GM18526 (cell line): Measurements from ENCODE around the gene SPOPL.

Experiments
- POLR2A ChIP-seq: IDR thresholded peaks from 3 replicates; pipeline ENCODE4 v1.6.1; 2011; ENCODE audit not compliant: insufficient read length; ENCODE audit errors: extremely low read depth

The SPOPL gene

DNA sequence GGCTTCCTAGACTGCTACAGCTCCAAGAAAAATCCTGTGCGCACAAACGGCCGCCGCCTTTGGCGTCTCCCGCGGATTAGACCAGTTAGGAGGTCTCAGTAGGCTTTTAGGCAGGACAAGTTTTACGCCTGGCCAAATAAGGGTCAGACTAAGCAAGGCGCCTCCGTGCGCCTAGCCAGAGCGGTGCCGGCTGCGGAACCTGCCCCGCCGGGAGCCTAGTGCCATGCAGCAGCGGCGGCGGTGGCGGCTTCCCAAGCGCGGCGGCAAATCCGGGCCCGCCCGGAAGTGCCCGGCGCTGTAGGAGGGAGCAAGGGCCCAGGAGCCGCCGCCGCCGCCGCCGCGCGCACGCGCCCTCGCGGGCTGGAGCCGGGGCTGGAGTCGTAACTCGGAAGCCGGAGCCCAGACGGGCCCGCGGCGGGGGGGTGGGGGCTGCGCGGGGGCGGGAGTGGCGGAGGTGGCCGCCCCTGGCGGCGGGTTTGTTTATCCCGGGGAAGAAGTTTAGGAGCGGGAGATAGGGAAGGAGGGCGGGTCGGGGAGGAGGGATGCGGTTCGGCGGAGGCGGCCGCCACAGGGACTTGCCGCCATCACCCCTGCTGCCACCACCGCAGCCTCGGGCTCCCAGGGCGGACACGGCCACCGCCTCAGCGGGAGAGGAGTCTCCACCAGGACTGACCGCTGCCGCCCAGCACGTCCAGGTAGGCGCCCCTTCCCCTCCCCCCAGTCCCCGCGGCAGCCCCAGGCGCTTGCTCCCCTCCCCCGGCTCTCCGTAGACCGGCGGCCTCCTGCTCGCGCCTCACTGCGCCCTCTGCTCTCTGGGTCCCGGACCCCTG, at the start of gene SPOPL:
SPOPL (plus strand) TSS at position 346 of the 830 bp plus-strand sequence. CDS start 48,447 bp downstream, outside the sequence.
- peak; percentile 86 for TF ChIP-seq POLR2A

DNA sequence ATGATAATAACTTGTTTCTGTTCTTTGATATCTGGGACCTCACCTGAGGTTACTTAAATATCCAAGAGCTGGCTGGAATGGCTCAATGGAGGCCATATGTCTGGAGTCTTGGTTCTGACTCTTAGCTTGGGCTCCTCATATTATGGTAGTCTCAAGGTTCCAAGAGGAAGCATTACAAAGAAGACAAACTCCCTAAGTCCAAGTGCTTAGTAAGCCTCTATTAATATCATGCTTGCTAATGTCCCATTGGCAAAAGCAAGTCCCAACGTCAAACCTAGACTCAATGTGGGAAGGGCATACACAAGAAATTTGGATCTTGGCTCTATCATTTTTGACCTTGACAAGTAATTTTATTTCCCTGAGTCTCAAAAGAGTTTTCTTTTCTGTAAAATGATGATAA, 49.2 kb upstream of the SPOPL start:
- TF ChIP-seq POLR2A = no peak

DNA sequence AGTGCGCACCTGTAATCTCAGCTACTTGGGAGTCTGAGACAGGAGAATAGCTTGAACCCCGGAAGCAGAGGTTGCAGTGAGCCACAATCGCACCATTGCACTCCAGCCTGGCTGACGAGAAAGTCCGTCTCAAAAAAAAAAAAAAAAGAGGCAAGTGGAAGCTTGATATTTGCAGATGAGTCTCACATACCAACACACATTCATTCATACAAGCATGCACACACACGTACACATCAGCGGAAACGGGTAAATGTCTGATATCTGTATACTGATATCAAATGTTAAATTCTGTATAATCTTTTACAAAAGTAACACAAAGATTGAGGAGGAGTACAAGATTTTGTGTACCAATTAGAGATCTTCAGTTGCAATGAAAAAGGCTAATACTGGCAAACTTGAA, 47.8 kb upstream of the SPOPL start:
- TF ChIP-seq POLR2A = no peak

DNA sequence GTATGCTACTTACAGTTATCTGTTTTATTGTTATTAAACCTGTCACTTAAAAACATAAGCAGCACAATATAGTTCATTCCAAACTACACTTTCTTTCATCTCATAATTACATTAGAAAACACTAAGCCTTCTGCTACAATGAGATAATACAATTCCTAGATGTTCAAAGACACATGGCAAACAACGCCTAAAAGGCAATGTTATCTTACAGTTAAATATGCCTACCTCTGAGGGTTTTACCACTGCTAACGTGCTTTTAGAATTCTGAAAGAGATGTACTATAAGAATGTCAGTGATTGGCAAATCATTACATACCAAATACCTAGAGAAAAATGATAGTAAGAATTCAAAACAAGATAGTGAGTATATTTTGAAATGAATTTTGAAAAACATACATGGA, 46.8 kb upstream of the SPOPL start:
- TF ChIP-seq POLR2A = no peak

DNA sequence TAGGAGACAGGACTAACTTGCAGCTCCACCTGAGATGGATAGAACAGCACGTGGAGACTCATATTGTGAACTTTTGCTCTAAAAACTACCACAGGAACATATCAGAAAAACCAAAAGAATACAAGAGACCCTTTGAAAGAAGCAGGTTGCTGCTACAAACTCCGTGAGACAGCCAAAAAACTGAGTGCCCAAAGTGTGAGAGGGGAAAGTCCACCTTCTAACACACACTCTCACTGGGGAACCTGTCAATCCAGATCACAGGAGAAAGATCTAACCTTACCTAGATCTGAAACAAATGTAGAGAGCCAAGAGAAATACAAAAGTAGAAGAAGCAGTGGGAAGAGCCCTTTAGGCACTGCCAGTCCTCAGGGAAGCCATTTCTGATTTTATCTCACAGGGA, 46.3 kb upstream of the SPOPL start:
- no peak for TF ChIP-seq POLR2A

DNA sequence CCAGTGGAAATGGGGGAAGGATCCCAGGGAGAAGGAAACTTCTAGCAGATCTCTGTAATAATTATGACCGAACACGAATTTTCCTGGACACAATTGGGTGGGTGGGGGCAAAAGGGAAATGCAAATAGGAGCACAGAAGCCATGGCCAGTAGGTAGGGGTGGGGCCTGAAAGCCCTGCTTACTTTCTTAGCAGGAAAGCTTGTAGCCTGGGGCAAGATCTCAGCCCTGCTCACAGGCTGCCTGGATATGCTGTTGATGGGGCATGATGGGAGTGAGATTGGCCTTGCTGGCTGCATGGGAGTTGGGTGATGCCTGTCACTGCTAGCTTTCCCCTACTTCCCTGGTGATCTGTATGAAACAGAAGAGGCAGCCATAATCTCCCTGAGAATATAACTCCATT, 45.9 kb upstream of the SPOPL start:
- no peak for TF ChIP-seq POLR2A

DNA sequence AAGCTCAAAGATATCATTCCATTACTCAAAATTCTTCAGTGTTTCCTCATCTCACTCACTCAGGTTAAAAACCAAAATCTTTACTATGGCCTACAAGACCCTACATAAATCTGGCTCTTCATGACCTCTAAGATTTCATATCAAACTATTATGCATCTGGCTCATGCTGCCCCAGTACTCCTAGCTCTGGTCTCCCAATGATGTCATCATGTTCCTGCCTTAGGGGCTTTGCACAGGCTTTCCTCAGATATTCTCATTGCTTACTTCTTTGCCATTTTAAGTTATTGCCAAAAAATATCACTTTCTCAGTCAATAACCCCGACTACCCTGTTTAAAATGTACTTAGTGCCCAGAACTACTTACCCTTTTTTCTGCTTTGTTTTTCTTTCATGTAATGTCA, 33.0 kb upstream of the SPOPL start:
- TF ChIP-seq POLR2A = no peak

DNA sequence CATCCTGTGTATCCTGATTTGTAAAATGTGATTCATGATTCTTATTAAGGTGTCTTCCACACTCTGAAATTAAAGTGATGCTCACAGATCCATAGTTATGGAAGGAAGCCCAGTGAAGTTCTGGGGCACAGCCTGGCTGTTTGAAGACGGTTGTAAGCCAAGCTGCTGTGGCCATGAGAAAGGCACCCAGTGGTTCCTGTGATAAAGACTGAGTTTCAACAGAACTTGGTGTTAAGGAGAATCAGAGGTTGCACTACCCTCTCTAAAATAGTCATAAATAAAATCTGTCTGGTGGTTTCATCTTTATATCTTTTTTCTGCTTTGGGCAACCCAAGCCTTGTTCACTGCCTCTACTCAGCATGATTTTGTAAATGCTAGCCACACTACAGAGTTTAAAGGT, 32.2 kb upstream of the SPOPL start:
- no peak for TF ChIP-seq POLR2A

DNA sequence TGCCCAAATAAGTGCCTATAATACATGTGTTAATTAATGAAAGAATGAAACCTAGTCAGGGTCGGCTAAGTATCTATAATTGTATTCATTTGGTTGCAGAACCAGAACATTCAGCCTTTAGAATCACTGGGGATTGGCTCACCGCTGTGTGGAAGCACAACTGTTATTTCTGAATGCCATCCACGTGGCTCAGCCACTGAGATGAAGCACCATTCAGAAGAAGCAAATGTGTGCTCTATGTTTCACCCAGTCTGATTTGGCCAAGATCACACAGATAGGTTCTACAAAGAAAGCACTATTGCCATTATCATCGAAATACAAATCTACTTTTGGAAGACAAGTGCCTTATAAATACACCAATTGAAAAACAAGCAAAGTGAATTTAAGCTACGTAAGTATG, 30.6 kb upstream of the SPOPL start:
- no peak for TF ChIP-seq POLR2A

DNA sequence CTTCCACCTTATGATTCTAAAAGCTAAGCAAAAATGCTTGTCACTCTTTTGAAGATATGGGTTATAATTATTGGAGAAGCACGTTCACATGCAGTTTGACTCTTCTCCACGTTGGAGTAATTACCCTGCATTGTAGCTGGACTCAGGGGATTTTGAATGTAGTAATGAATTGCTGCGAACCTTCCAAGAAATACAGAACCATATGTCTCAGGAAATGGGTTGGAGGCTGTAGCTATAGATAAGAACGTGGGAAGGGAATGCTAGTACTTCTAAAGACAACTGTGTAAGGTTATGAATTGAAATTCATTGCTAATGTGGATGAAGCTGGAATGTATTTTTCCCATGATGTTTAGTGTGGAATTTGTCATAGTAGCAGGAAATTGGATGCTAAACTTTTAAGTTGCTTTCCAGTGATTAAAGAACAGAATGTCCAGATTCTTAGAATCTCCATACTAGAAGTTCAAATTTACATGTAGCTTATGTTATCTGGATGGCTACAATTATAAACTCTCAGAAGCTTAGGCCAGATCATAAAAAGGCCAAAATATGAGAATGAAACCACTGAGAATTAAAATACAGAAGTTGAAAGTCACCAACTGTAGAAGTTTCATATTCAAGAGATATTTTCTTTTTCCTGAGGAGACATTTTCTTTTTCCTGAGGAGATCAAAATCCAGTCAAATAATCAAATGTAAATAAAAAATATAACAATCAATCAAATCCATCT, 27.3 kb upstream of the SPOPL start:
- no peak for TF ChIP-seq POLR2A

DNA sequence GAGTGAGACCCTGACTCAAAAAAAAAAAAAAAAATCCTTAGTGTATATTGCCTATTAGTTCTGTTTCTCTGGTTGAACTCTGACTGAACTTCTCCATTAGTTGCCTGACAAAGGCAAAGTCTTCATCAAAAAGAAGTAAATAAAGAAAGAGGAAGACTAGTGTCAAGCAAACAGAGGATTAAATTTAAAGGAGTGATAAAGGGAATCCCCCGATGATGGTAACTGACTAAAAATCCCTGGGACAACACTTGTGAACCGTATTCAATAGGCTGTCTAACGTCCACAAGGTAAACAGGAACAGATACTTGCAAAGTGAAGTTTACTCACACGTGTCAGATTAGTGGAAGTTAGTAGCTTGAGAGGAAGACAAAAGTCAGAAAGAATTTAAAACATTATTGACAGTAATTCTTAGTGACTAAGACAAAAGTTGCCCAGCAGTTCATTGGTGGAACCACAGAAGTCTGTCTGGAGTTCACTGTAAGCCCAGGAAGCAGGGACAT, 26.2 kb upstream of the SPOPL start:
- TF ChIP-seq POLR2A = no peak

DNA sequence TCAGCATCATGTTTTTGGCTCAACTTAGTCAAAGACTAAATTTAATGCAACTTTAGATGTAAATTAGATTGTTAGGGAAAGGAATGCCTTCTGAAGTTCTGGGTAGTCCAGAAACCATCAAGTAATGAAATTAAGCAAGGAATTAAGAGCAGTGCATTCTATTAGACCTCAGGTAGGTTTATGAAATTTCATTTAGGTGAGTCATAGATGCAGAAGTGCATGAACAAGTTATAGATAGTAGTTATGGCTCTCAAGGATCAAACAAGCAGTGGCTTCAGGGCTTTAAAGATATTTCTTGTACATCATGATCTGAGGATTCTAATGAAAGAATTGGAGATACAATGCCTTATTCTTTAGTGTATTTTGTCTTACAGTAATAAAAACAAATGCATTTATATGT, 25.4 kb upstream of the SPOPL start:
- no peak for TF ChIP-seq POLR2A

DNA sequence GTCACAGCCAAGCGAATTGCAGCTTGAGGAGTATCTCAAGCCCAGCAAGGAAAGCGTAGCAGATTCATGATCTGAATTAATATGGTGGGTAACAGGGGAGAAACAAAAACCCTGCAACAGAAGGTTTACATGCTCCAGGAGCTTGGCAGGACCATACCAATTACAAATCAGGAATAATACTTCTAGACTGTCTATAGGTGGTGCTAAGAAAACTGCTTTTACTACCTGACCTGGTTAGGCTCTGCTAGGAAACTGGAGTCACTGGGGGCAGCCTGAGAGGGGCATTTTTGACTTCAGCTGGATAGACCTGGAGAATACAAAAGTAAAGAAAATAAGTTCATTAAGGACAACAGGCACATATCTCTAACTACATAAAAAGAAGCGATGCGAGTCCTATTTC, 24.6 kb upstream of the SPOPL start:
- no peak for TF ChIP-seq POLR2A

DNA sequence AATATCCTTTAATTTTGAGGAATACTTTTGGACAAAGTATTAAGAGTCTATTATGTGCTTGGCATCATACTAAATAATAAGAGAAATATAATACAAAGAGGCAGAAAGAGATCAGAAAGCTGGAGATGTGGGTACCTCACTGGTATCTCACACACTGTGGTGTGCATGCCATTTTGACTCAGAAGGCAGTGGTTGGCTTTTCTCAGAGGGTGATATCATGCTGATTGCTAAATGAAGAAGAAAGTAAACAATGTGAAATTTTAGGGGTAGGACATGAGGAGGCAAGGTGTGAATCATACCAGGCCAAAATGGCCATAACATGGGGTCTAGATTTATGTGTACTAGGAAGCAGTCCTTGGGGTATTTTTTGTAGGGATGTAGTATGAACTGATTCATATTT, 16.6 kb upstream of the SPOPL start:
- no peak for TF ChIP-seq POLR2A

DNA sequence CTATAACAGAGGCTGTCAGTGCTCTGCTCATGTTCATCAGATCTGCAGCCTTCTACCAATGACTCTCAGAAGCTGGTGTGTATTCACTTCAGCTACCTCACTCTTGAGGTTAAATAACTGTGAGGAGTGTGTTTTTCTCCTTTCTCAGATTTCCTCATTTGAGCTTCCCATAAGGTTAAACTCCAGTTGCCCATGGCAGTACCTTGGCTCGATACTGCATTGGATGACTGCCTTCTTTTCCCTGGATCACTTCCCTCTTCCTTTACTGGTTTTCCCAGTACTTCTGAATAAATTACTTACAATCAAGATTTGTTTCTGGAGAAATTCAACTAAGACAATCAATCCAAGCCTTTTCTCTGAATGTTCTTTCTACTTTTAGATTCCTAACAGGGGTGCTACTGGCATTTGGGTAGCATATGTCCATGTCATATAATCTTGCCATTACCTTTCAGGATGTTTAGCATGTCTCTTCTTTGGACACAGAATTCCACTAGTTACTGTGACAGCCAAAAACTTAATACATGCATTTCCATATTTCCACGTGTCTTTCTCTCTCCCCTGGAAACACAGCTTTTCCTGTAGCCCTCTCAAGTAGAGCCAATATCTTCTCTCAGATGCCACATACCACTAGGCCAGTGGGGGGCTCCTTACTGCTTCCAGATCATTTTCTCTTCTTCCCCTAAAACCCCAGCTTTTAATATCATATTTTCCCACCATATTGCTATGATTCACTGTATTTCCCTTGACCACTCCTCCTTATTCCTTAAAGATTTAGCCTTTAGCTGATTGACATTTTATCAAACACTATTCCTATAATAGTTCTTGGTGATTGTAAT, 15.0 kb upstream of the SPOPL start:
- TF ChIP-seq POLR2A = no peak
